ENCODE results near the gene PCDH9. TPM values are rescaled to one million over a fixed set of nuclear protein-coding genes. Genes with fewer than 3 reads are reported as not detected.

The PCDH9 gene
- total RNA-seq, 4 donors from 2014 or later: 5.7 to 12.9 (median 6.8) TPM

DNA sequence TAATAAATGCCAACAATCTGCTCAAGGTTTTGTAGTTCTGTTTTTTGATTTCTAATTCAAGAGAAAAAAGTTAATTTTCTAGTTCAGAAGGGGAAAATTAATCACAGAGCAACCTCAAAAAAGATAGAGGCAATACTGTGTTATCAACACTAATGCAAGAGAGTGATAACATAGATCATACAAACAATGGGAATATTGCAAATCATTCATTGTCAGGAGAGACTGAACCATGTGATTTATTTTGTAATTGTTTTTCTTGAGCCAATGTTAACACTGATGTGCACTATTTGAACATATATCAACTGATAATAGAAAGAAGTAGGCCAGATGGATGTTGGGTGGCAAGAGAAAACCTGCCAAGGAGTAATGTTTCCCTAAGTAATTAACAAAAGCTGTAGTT lies 19.9 kb downstream of the PCDH9 start:
- no peak for TF ChIP-seq CTCF (IDR thresholded peaks at IDR 0.05)
- no peak for DNase-seq (ENCODE audit: low spot score)
- no peak for ATAC-seq (ENCODE audit: low FRiP score)

- ATAC-seq (ENCODE audit: low FRiP score) (no peak), DNase-seq (ENCODE audit: low spot score) (no peak)
- TF ChIP-seq CTCF (IDR thresholded peaks at IDR 0.05): no peak
These were observed 21.6 kb downstream of the PCDH9 start for GRCh38 chr13:67208552-67208951.

DNA sequence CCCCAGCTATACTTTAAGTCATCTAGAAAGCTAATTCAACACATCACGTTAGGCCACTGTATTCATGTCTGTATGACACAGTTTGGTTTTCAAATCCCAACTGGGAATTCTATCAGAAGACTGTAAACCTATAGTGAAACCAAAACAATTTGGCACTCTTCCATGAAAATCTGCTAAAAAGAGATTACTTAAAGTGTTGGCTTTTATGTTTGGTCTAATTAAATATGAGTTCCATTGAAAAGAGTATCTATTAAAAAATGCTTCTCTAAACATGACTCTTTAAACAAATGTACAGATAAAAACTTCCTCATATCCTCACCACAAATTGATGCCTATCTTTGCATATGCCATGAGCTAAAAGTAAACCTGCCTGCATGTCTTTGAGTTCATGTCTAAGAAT lies 25.4 kb downstream of the PCDH9 start:
- ATAC-seq (ENCODE audit: low FRiP score): no peak
- TF ChIP-seq CTCF (IDR thresholded peaks at IDR 0.05): no peak
- DNase-seq (ENCODE audit: low spot score): no peak

GRCh38 chr13:67200605-67201004 lies 29.5 kb downstream of the PCDH9 start:
- ATAC-seq (ENCODE audit: low FRiP score) (no peak), DNase-seq (ENCODE audit: low spot score) (no peak)
- no peak for TF ChIP-seq CTCF (IDR thresholded peaks at IDR 0.05)

- DNase-seq (ENCODE audit: low spot score) (no peak), ATAC-seq (ENCODE audit: low FRiP score) (no peak)
- no peak for TF ChIP-seq CTCF (IDR thresholded peaks at IDR 0.05)
These were observed 30.0 kb downstream of the PCDH9 start for GRCh38 chr13:67200183-67200582.

DNA sequence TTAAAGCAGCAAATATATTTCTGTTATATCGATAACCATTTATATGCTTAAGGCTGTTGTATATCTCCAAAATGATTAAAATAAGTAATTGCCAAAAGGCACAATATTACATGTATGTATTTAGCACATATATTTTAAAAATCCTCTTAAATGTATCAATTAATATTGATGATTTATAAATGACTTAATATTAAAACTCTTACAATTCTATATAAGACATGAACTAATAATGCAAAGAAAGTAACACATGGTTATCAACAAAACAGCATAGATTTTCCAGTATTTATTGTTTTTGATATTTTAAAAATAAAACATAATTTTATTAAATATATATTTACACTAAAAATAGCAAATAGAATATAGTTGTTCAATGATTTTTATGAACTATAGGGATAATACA lies 32.4 kb downstream of the PCDH9 start:
- ATAC-seq (ENCODE audit: low FRiP score) (no peak), DNase-seq (ENCODE audit: low spot score) (no peak)
- TF ChIP-seq CTCF (IDR thresholded peaks at IDR 0.05): no peak

- ATAC-seq (ENCODE audit: low FRiP score) (no peak), DNase-seq (ENCODE audit: low spot score) (no peak)
- no peak for TF ChIP-seq CTCF (IDR thresholded peaks at IDR 0.05)
These were observed 36.2 kb downstream of the PCDH9 start for GRCh38 chr13:67193979-67194378.

Measured in omental fat pad (tissue), 4 donors.